HCT116 (cell line): Measurements from ENCODE around the gene AGBL3. TPM values are rescaled to one million over a fixed set of nuclear protein-coding genes. Genes with fewer than 3 reads are reported as not detected.

Experiments used
- ATAC-seq: fragments of 200-7000 bp; cut with Tn5 transposase; 2 replicates; pipeline ENCODE4 v1.9.1; 2020; ENCODE audit warnings: mild to moderate bottlenecking, moderate library complexity
- BruUV-seq: library from RNA; stranded (reverse); fragments of 400-500 nt; replicated peaks from 2 replicates; lab custom pipeline; 2021; lab: Mats Ljungman, UMichigan
- CTCF ChIA-PET: fragments of 300-600 bp; sonication (Branson Sonifier 250); formaldehyde crosslinking; loops from one replicate; lab custom pipeline; 2021; ENCODE audit warnings: antibody characterized with exemption; lab: Charles Lee
- POLR2A ChIA-PET: fragments of 300-600, 350-600 bp; sonication (Branson Sonifier 250); formaldehyde crosslinking; loops from one replicate; lab custom pipeline; 2021; ENCODE audit warnings: antibody characterized with exemption; lab: Charles Lee
- RAD21 ChIA-PET, 2 experiments: fragments of 300-600 bp; sonication (Branson Sonifier 250); formaldehyde crosslinking; loops; one replicate each; lab custom pipeline; 2023; ENCODE audit warnings: low total read pairs in 2 of 2; ENCODE audit not compliant: uncharacterized antibody in 2 of 2, unreplicated experiment in 2 of 2, low non-redundant PET in 1 of 2; lab: Charles Lee
- DNase-seq: peaks from one replicate; pipeline ENCODE4 v3.0.0-alpha.2; 2010; ENCODE audit warnings: low read depth, low spot score
- H2AFZ ChIP-seq: fragments of 200-600 bp; shearing (Covaris generic), sonication (generic); 2 replicates; pipeline ENCODE4 v1.6.1; 2017; ENCODE audit warnings: low read depth, mixed run types, mixed read lengths, antibody characterized with exemption, low read length; ENCODE audit not compliant: poor library complexity, severe bottlenecking
- H3K27ac ChIP-seq: 2 replicates; pipeline ENCODE4 v1.5.1; 2012; ENCODE audit warnings: low read depth, low read length
- H3K27me3 ChIP-seq: fragments of 200-600 bp; sonication (generic); 2 replicates; pipeline ENCODE4 v1.6.1; 2016; ENCODE audit warnings: mixed run types, low read length, mixed read lengths; ENCODE audit not compliant: insufficient read depth
- H3K36me3 ChIP-seq, 2 experiments: fragments of 200-500 bp in 1 of 2; fragments of 200-600 bp in 1 of 2; sonication (Bioruptor generic) in 1 of 2; sonication (generic) in 1 of 2; 2 replicates each; pipeline versions ENCODE4 v1.5.1 to v1.6.1; 2014 to 2016; ENCODE audit warnings: low read length in 2 of 2, inconsistent platforms in 1 of 2, mixed read lengths in 1 of 2, mixed run types in 1 of 2; ENCODE audit not compliant: insufficient read depth in 2 of 2, control insufficient read depth in 1 of 2
- H3K4me1 ChIP-seq, 2 experiments: fragments of 200-600 bp in 1 of 2; sonication (generic) in 1 of 2; 2 replicates each; pipeline versions ENCODE4 v1.5.1 to v1.6.1; 2012 to 2017; ENCODE audit warnings: low read length in 2 of 2, inconsistent platforms in 1 of 2, mild to moderate bottlenecking in 1 of 2, mixed read lengths in 1 of 2, mixed run types in 1 of 2, moderate library complexity in 1 of 2; ENCODE audit not compliant: insufficient read depth in 2 of 2, control insufficient read depth in 1 of 2
- H3K4me2 ChIP-seq: fragments of 200-600 bp; sonication (generic); 2 replicates; pipeline ENCODE4 v1.6.1; 2017; ENCODE audit warnings: mixed run types, low read length, mixed read lengths
- H3K4me3 ChIP-seq, 2 experiments: fragments of 200-600 bp in 1 of 2; sonication (generic) in 1 of 2; replicated peaks in 1 of 2; 2 replicates each; pipeline ENCODE4 v1.5.1; 2011 to 2016; ENCODE audit warnings: low read length in 2 of 2, control low read depth in 1 of 2, low read depth in 1 of 2, mild to moderate bottlenecking in 1 of 2, mixed read lengths in 1 of 2, mixed run types in 1 of 2
- H3K79me2 ChIP-seq: fragments of 200-600 bp; sonication (generic); 2 replicates; pipeline ENCODE4 v1.6.1; 2017; ENCODE audit warnings: mild to moderate bottlenecking, mixed run types, low read length, moderate library complexity, mixed read lengths; ENCODE audit not compliant: insufficient read depth
- H3K9ac ChIP-seq: fragments of 200-600 bp; sonication (generic); 2 replicates; pipeline ENCODE4 v1.6.1; 2016; ENCODE audit warnings: low read length, mixed read lengths
- H3K9me2 ChIP-seq: fragments of 200-600 bp; sonication (generic), shearing (Covaris generic); 2 replicates; pipeline ENCODE4 v1.6.1; 2017; ENCODE audit warnings: mixed run types, mild to moderate bottlenecking, moderate library complexity; ENCODE audit not compliant: insufficient read depth
- H3K9me3 ChIP-seq, 2 experiments: fragments of 200-500 bp in 1 of 2; fragments of 200-600 bp in 1 of 2; sonication (Bioruptor generic) in 1 of 2; sonication (generic) in 1 of 2; 2 replicates each; pipeline ENCODE4 v1.6.1; 2014 to 2017; ENCODE audit warnings: low read length in 2 of 2, mixed read lengths in 2 of 2, inconsistent platforms in 1 of 2, low read depth in 1 of 2, mild to moderate bottlenecking in 1 of 2, mixed run types in 1 of 2, moderate library complexity in 1 of 2; ENCODE audit not compliant: control insufficient read depth in 1 of 2, insufficient read depth in 1 of 2
- H4K20me1 ChIP-seq: fragments of 200-600 bp; sonication (generic), shearing (Covaris generic); 2 replicates; pipeline ENCODE4 v1.6.1; 2017; ENCODE audit warnings: mixed run types, mild to moderate bottlenecking, moderate library complexity; ENCODE audit not compliant: insufficient read depth
- CTCF ChIP-seq, 3 experiments: fragments of 200-600 bp in 1 of 3; sonication (generic) in 1 of 3; IDR thresholded peaks in 2 of 3; conservative IDR thresholded peaks in 1 of 3; 2 replicates each; pipeline ENCODE4 v1.5.1; 2012 to 2017; ENCODE audit warnings: low read depth in 2 of 3, low read length in 2 of 3, antibody characterized with exemption in 1 of 3, borderline replicate concordance in 1 of 3, control low read depth in 1 of 3, mild to moderate bottlenecking in 1 of 3, mixed read lengths in 1 of 3, mixed run types in 1 of 3, moderate library complexity in 1 of 3; ENCODE audit not compliant: insufficient read depth in 1 of 3
- MAX ChIP-seq: IDR thresholded peaks from 2 replicates; pipeline ENCODE4 v1.6.1; 2012
- POLR2A ChIP-seq: IDR thresholded peaks from 2 replicates; pipeline ENCODE4 v1.7.0; 2011; ENCODE audit warnings: borderline replicate concordance; ENCODE audit not compliant: insufficient read depth, insufficient read length; ENCODE audit errors: extremely low read depth
- SIN3A ChIP-seq: IDR thresholded peaks from 2 replicates; pipeline ENCODE4 v1.6.1; 2012; ENCODE audit warnings: low read depth
- ZBTB33 ChIP-seq: IDR thresholded peaks from 2 replicates; pipeline ENCODE4 v1.6.1; 2011; ENCODE audit warnings: mild to moderate bottlenecking, low read length, moderate library complexity; ENCODE audit not compliant: insufficient replicate concordance; ENCODE audit errors: extremely low read depth
- intact Hi-C: fragments of 100-400 bp; cut with micrococcal nuclease; formaldehyde crosslinking; loops from 2 replicates; pipeline ENCODE4 v1.10.0; 2022
- total RNA-seq: library from RNA; stranded (reverse); gene quantifications from one replicate; pipeline ENCODE4 v1.2.1, GENCODE V29; 2021; ENCODE audit not compliant: unreplicated experiment

The AGBL3 gene
- total RNA-seq, 1 experiment from 2014 or later, result 1.9 TPM

GRCh38 chr7:135129579-135129978 is 143.3 kb downstream of the AGBL3 start:
- peak; percentile 46; the same call in 1 of the 2 replicates for ATAC-seq
- POLR2A ChIA-PET, result no interaction called here
- DNase-seq, result no peak
- no peaks in the 10 kb centered on the region for H3K79me2 ChIP-seq
- no peaks in the 10 kb centered on the region for H3K9me3 ChIP-seq
- no peaks in the 10 kb centered on the region for H3K36me3 ChIP-seq
- RAD21 ChIA-PET, result no interaction called here
- intact Hi-C loops, result no loop called here
- TF ChIP-seq ZBTB33 (no peak), MAX (no peak), POLR2A (no peak), CTCF (IDR thresholded peaks at IDR 0.05 in 2 of 3, conservative IDR thresholded peaks at IDR 0.05 in 1 of 3; ENCODE audit: borderline replicate concordance in 1 of 3, insufficient read depth in 1 of 3, low read depth in 2 of 3, low read length in 2 of 3) (0 out of 6 replicates have a peak, but pooled peaks of 1 of the 3 experiments have one; percentile 29), SIN3A (no peak)
- TF ChIP-seq, all 23 proteins: peak for 1
- H3K4me2 ChIP-seq, result no peak overlapping the region
- H4K20me1 ChIP-seq, result no peaks in the 10 kb centered on the region
- BruUV-seq, result no TSS peak
- H3K4me3 ChIP-seq, result no peak overlapping the region
- H2AFZ ChIP-seq, result no peak overlapping the region
- no peak overlapping the region for H3K9ac ChIP-seq
- no peaks in the 10 kb centered on the region for H3K27me3 ChIP-seq
- no peaks in the 10 kb centered on the region for H3K4me1 ChIP-seq
- CTCF ChIA-PET, result no interaction called here
- H3K27ac ChIP-seq, result no peak overlapping the region
- H3K9me2 ChIP-seq, result no peaks in the 10 kb centered on the region; the same call in 1 of the 2 replicates
